IPS-15b (cell line): ENCODE measurements around the gene CCP110.

Experiments used
- H3K27me3 ChIP-seq: one replicate; pipeline ENCODE4 v1.6.1; 2013; ENCODE audit warnings: low read length; ENCODE audit not compliant: control insufficient read depth, insufficient read depth
- H3K36me3 ChIP-seq: one replicate; pipeline ENCODE4 v1.6.1; 2013; ENCODE audit warnings: low read length; ENCODE audit not compliant: control insufficient read depth, insufficient read depth
- H3K4me1 ChIP-seq: one replicate; pipeline ENCODE4 v1.6.1; 2013; ENCODE audit warnings: mild to moderate bottlenecking, low read length; ENCODE audit not compliant: control insufficient read depth, insufficient read depth
- H3K4me3 ChIP-seq: one replicate; pipeline ENCODE4 v1.5.1; 2013; ENCODE audit warnings: low read depth, low read length
- H3K9ac ChIP-seq: one replicate; pipeline ENCODE4 v1.6.1; 2013; ENCODE audit warnings: low read depth, mild to moderate bottlenecking, low read length
- H3K9me3 ChIP-seq: one replicate; pipeline ENCODE4 v1.6.1; 2013; ENCODE audit warnings: mild to moderate bottlenecking, low read length; ENCODE audit not compliant: control insufficient read depth, insufficient read depth

CCP110 gene

DNA sequence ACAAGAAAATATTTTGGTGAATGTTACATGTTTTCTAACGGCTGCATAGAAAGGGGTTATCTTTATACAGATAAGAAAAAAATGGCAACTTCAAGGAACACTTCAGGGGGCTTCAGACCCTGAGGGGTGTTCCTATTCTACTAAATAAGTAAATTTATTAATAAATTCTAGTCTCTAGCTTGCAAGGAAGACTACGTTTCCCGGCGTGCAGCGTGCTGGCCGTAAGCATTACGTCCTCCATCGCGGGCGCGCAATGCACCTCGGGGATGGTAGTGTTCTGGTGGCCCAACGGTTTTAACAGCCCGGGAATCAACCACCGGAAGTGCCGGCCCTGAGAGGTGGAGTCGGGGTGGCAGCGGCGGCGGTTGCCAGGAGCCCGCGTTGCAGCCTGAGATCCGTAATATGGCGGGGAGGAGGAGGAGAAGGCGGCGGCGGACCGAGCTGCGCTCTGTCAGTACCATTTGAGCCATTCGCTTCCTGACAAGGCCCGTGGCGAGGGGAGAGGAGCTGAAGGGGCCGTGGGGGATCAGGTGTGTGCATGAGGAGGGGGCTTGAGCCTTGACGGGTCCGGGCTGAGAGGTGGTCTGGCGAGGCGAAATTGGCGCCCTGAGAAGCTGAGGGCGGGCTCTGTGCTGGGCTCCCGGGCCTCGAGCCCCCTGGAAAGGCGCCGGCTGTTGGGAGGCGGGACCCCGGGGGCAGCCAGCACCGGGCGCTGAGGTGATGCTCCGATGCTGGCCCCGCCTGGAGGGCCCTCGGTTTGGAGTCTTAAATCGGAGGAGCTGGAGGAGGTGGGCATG, at the start of gene CCP110:
TSS of gene CCP110 (plus strand) at position 384 of the 797 bp plus-strand sequence. CDS start 3,940 bp downstream, outside the sequence.
- no peaks in the 10 kb centered on the region for H3K9me3 ChIP-seq
- no peaks in the 10 kb centered on the region for H3K27me3 ChIP-seq
- H3K9ac ChIP-seq: peak within 1 kb of the TSS; percentile 28
- peaks cover 15% of the 10 kb centered on the region for H3K4me1 ChIP-seq
- no peaks in the 10 kb centered on the region for H3K36me3 ChIP-seq
- H3K4me3 ChIP-seq: peak within 1 kb of the TSS; percentile 94

DNA sequence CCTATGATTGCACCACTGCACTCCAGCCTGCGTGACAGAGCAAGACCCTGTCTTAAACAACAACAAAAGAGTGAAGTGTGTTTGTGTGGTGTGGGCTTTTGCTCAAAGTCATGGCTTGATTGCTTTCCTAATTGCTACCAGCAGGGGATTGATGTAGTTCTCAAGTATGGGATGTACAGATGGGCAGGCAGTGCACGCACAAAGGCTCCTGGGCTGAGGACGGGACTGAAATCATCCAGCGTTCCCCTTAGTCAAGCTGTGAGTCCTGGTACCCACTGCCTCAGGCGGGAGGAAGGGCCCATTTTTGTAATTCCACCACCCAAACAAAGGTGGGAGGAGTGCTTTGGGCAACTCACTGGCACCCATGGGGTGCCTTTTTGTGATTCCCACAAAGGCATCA, 49.1 kb upstream of the CCP110 start:
- H3K36me3 ChIP-seq: no peaks in the 10 kb centered on the region
- H3K27me3 ChIP-seq: no peaks in the 10 kb centered on the region
- H3K4me3 ChIP-seq: no peak overlapping the region
- H3K4me1 ChIP-seq: no peaks in the 10 kb centered on the region
- H3K9me3 ChIP-seq: no peaks in the 10 kb centered on the region
- H3K9ac ChIP-seq: no peak overlapping the region

DNA sequence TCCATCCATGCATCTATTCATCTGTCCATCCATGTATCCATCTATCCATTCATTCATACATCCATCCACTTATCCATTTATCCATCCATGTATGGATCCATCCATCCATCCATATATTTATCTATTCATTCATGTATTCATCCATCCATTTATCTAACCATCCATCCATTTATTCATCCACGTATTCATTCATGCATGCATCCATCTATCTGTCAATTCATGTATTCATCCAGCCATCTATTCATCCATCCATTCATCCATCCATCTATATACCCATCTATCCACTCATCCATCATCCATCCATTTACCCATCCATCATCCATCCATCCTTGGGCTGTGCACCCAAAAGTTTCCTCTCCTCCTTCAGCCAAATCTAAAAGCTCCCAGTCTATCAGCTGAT, 45.2 kb upstream of the CCP110 start:
- no peaks in the 10 kb centered on the region for H3K36me3 ChIP-seq
- H3K4me1 ChIP-seq: no peaks in the 10 kb centered on the region
- H3K4me3 ChIP-seq: no peak overlapping the region
- no peaks in the 10 kb centered on the region for H3K9me3 ChIP-seq
- no peaks in the 10 kb centered on the region for H3K27me3 ChIP-seq
- H3K9ac ChIP-seq: no peak overlapping the region

DNA sequence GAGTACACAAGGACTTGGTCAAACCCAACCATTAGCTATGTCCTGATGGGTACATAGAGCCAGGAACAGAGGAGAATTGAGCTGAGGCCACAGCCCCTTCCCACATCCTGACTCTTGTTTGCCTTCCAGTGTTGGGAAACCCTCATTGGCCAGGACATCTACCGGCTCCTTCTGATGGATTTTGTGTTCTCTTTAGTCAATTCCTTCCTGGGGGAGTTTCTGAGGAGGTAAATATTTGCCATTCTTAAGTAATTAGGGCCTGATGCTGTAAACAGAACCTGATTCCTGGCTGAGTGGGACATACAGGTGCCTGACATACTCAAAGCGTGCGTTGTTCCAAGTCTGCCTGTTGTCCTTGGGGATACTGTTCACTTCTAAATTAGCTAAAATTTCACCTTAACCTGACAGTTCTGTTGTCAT, 44.4 kb upstream of the CCP110 start:
- H3K4me1 ChIP-seq: no peaks in the 10 kb centered on the region
- no peaks in the 10 kb centered on the region for H3K27me3 ChIP-seq
- H3K9ac ChIP-seq: no peak overlapping the region
- H3K36me3 ChIP-seq: no peaks in the 10 kb centered on the region
- no peak overlapping the region for H3K4me3 ChIP-seq
- no peaks in the 10 kb centered on the region for H3K9me3 ChIP-seq

GRCh38 chr16:19481296-19481695, 42.4 kb upstream of the CCP110 start:
- Histone ChIP-seq H3K4me1 (no peaks in the 10 kb centered on the region), H3K9ac (no peak overlapping the region)

DNA sequence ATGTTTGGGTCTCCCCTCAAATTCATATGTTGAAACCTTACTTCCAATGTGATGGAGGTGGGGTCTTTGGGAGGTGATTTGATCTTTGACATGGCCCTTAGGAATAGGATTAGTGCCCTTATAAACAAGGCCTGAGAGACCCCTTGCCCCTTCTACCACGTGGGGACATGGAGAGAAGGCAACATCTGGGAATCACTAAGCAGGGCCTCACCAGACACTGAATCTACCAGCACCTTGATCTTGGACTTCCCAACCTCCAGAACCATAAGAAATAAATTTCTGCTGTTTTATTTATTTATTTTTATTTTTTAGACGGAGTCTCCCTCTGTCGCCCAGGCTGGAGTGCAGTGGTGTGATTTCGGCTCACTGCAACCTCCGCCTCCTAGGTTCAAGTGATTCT, 42.0 kb upstream of the CCP110 start:
- Histone ChIP-seq H3K4me3 (no peak overlapping the region), H3K9me3 (no peaks in the 10 kb centered on the region), H3K9ac (no peak overlapping the region), H3K4me1 (no peaks in the 10 kb centered on the region), H3K27me3 (no peaks in the 10 kb centered on the region), H3K36me3 (no peaks in the 10 kb centered on the region)

More at GRCh38 chr16:19481296-19481695, 42.4 kb upstream of the CCP110 start:
- no peaks in the 10 kb centered on the region for H3K36me3 ChIP-seq
- H3K4me3 ChIP-seq: no peak overlapping the region
- no peaks in the 10 kb centered on the region for H3K27me3 ChIP-seq
- no peaks in the 10 kb centered on the region for H3K9me3 ChIP-seq

GRCh38 chr16:19482291-19482690, 41.5 kb upstream of the CCP110 start:
- Histone ChIP-seq H3K36me3 (no peaks in the 10 kb centered on the region), H3K4me3 (no peak overlapping the region), H3K9me3 (no peaks in the 10 kb centered on the region), H3K4me1 (no peaks in the 10 kb centered on the region), H3K27me3 (no peaks in the 10 kb centered on the region), H3K9ac (no peak overlapping the region)

GRCh38 chr16:19484096-19484495, 39.6 kb upstream of the CCP110 start:
- Histone ChIP-seq H3K27me3 (no peaks in the 10 kb centered on the region), H3K4me3 (no peak overlapping the region), H3K36me3 (no peaks in the 10 kb centered on the region), H3K9ac (no peak overlapping the region), H3K9me3 (no peaks in the 10 kb centered on the region), H3K4me1 (peaks cover 10% of the 10 kb centered on the region)

- H3K9ac ChIP-seq: no peak overlapping the region
- H3K9me3 ChIP-seq: no peaks in the 10 kb centered on the region
- no peak overlapping the region for H3K4me3 ChIP-seq
- peaks cover 10% of the 10 kb centered on the region for H3K4me1 ChIP-seq
- H3K36me3 ChIP-seq: no peaks in the 10 kb centered on the region
- H3K27me3 ChIP-seq: no peaks in the 10 kb centered on the region
These were observed 38.1 kb upstream of the CCP110 start for GRCh38 chr16:19485611-19486010.

DNA sequence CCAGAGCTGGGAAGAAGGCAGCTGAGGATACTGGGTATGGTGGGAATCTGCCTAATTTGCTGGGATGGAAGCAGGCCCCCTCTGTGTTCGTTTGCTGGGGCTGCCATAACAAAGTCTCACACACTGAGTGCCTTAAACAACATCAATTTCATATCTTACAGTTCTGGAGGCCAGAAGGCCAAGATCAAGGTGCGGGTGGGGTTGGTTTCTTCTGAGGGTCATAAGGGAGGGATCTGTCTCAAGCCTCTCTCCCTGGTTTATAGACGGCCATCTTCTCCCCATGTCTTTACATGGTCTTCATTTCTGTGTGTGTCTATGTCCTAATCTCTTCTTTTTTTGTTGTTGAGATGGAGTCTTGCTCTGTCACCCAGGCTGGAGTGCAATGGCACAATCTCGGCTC, 37.7 kb upstream of the CCP110 start:
- no peak overlapping the region for H3K4me3 ChIP-seq
- H3K36me3 ChIP-seq: no peaks in the 10 kb centered on the region
- H3K9me3 ChIP-seq: no peaks in the 10 kb centered on the region
- H3K27me3 ChIP-seq: no peaks in the 10 kb centered on the region
- H3K9ac ChIP-seq: no peak overlapping the region
- peaks cover 10% of the 10 kb centered on the region for H3K4me1 ChIP-seq

DNA sequence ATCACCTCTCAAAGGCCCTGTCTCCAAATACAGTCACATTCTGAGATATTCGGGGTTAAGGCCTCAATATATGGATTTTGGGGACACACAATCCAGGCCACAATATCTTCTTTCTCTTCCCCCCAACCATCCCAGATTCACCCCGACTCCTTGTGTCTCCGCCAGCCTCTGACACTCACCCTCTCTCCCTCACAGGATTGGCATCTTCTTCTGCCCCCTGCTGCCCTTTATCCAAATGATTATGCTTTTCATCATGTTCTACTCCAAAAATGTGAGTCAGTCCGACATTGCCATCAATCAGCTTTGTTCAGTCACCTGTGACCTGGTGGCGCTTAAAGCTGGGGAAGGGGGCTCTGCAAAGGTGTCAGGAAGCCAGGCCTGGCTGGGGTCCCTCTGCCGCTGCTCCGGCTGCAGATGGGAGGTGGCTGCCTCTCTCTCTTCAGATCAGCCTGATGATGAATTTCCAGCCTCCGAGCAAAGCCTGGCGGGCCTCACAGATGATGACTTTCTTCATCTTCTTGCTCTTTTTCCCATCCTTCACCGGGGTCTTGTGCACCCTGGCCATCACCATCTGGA, 36.9 kb upstream of the CCP110 start:
- Histone ChIP-seq H3K36me3 (no peaks in the 10 kb centered on the region), H3K9ac (no peak overlapping the region), H3K4me3 (no peak overlapping the region), H3K27me3 (no peaks in the 10 kb centered on the region), H3K9me3 (no peaks in the 10 kb centered on the region), H3K4me1 (peaks cover 10% of the 10 kb centered on the region)

GRCh38 chr16:19488213-19488640, 35.5 kb upstream of the CCP110 start:
- Histone ChIP-seq H3K27me3 (no peaks in the 10 kb centered on the region), H3K4me1 (peaks cover 10% of the 10 kb centered on the region), H3K9me3 (no peaks in the 10 kb centered on the region), H3K4me3 (peak overlapping the region; percentile 38), H3K9ac (no peak overlapping the region), H3K36me3 (no peaks in the 10 kb centered on the region)
